Measurements from ENCODE around the gene RNF44. TPM values are rescaled to one million over a fixed set of nuclear protein-coding genes. Genes with fewer than 3 reads are reported as not detected.

Gene RNF44
- polyA plus RNA-seq, 2 donors = 12.9 to 24.0 TPM

DNA sequence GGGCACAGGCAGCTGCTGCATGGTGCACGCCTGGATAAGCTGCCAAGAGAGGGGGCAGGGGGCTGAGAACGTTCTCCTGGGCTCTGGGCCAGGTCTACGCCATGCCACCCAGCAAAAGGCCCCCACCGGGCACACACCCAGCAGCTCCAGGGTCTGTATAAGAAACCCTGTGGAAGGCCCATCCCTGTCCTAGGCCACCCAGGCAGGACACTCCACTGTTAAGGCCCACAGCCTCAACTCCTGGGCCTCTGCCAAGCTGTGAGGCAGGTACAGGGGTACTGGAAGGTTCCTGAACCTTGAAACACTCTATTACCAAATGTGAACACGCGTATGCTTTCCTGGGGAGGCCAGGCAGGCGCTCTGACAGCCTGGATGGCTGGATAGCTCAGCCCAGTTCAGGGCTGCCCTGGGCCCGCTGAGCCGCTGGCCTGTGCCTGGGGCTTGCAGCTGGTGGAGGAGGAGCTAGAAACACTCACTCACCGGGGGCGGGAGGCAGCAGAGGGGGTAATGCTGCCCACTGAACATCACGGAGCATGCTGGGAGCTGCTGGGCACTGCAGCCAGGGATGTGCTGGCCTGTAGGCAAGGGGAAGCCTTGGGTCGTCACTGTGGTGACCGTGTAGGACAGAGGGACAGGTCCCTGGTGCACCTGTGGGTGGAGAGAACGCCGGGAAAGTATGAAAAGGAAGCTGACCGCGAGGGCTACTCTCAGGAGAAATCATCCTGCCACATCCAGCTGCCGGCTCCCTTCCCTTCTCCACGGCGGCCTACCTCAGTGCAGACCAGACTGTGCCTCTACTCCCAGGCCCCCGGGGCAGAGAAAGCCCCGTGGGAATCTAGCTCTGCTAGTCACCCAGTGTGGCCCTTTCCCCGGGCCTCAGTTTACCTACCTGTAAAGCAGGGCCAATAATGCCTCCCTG is 6.0 kb downstream of the RNF44 start:
- Histone ChIP-seq H3K9me3 (ENCODE audit: control insufficient read depth in 2 of 2, insufficient read depth in 1 of 2, low read depth in 1 of 2, low read length in 1 of 2) (no peaks in the 10 kb centered on the region), H3K36me3 (ENCODE audit: control insufficient read depth in 2 of 2, insufficient read depth in 2 of 2, low read length in 1 of 2) (peaks cover 2 to 39% of the 10 kb centered on the region in 2 donors), H3K27ac (ENCODE audit: low read depth in 2 of 2, low read length in 1 of 2) (no peak overlapping the region), H3K4me3 (ENCODE audit: low read depth in 1 of 2, low read length in 2 of 2) (no peak overlapping the region), H3K27me3 (ENCODE audit: control insufficient read depth in 1 of 2, insufficient read depth in 2 of 2, low read length in 2 of 2) (no peaks in the 10 kb centered on the region), H3K4me1 (ENCODE audit: control insufficient read depth in 2 of 2, insufficient read depth in 2 of 2, low read length in 1 of 2) (peaks cover 8 to 54% of the 10 kb centered on the region in 2 donors)
- WGBS, 2 donors = 48 to 53% methylated on average over 24 of the region's 24 CpGs

DNA sequence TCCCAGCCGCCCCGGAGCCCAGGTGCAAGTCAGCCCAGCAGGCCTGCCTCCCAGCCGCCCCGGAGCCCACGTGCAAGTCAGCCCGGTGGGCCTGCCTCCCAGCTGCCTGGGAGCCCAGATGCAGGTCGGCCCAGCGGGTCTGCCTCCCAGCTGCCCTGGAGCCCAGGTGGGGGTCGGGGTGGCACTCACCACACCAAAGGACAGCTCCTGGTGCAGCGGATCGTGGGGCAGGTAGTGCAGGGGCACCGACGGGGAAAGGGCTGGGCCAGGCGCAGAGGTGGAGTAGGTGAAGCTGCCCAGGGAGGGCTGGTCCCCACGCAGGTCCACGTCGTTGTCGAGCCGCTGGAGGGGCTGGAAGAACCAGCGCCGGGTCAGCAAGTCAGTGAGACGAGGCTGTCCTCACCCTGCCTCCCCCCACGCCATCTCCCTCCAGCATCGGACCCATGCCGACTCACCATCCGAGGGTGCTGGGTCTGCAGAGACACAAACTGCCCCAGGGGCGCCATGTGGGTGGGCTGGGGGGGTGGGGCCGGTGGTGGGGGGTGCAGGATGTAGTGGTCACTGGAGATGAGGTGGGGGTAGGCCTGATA is 6.7 kb downstream of the RNF44 start:
- H3K4me1 ChIP-seq (ENCODE audit: control insufficient read depth in 2 of 2, insufficient read depth in 2 of 2, low read length in 1 of 2) = peaks cover 8 to 51% of the 10 kb centered on the region in 2 donors
- H3K36me3 ChIP-seq (ENCODE audit: control insufficient read depth in 2 of 2, insufficient read depth in 2 of 2, low read length in 1 of 2) = peaks cover 2 to 39% of the 10 kb centered on the region in 2 donors
- H3K4me3 ChIP-seq (ENCODE audit: low read depth in 1 of 2, low read length in 2 of 2) = no peak overlapping the region
- 69 to 71% methylated on average over 23 to 28 of the region's 28 CpGs for WGBS, 2 donors
- H3K27me3 ChIP-seq (ENCODE audit: control insufficient read depth in 1 of 2, insufficient read depth in 2 of 2, low read length in 2 of 2) = no peaks in the 10 kb centered on the region
- H3K9me3 ChIP-seq (ENCODE audit: control insufficient read depth in 2 of 2, insufficient read depth in 1 of 2, low read depth in 1 of 2, low read length in 1 of 2) = no peaks in the 10 kb centered on the region
- no peak overlapping the region for H3K27ac ChIP-seq (ENCODE audit: low read depth in 2 of 2, low read length in 1 of 2)

DNA sequence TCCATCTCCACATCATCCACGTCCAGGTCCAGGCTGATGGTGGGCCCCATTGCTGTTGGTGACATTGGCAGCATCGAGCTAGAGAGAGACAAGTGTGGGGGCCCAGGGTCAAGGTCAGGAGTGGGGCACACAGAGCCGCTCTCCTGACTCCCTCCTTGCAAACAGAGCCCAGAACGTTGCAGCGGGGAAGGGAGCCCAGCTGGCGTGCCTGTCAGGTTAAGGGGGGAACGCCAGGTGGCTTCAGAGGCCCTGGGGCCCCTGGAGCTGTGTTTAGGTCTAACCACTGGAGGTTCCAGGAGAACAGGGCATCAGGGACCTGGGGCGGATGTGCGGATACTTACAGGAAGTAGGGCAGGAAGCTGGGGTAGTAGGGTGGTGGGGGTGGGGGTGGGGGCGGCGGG is 7.5 kb downstream of the RNF44 start:
- Histone ChIP-seq H3K4me1 (ENCODE audit: control insufficient read depth in 2 of 2, insufficient read depth in 2 of 2, low read length in 1 of 2) (peaks cover 8 to 44% of the 10 kb centered on the region in 2 donors), H3K27ac (ENCODE audit: low read depth in 2 of 2, low read length in 1 of 2) (no peak overlapping the region), H3K27me3 (ENCODE audit: control insufficient read depth in 1 of 2, insufficient read depth in 2 of 2, low read length in 2 of 2) (no peaks in the 10 kb centered on the region), H3K4me3 (ENCODE audit: low read depth in 1 of 2, low read length in 2 of 2) (no peak overlapping the region), H3K36me3 (ENCODE audit: control insufficient read depth in 2 of 2, insufficient read depth in 2 of 2, low read length in 1 of 2) (peaks cover 2 to 38% of the 10 kb centered on the region in 2 donors), H3K9me3 (ENCODE audit: control insufficient read depth in 2 of 2, insufficient read depth in 1 of 2, low read depth in 1 of 2, low read length in 1 of 2) (no peaks in the 10 kb centered on the region)
- 64 to 73% methylated on average over 11 of the region's 11 CpGs for WGBS, 2 donors

DNA sequence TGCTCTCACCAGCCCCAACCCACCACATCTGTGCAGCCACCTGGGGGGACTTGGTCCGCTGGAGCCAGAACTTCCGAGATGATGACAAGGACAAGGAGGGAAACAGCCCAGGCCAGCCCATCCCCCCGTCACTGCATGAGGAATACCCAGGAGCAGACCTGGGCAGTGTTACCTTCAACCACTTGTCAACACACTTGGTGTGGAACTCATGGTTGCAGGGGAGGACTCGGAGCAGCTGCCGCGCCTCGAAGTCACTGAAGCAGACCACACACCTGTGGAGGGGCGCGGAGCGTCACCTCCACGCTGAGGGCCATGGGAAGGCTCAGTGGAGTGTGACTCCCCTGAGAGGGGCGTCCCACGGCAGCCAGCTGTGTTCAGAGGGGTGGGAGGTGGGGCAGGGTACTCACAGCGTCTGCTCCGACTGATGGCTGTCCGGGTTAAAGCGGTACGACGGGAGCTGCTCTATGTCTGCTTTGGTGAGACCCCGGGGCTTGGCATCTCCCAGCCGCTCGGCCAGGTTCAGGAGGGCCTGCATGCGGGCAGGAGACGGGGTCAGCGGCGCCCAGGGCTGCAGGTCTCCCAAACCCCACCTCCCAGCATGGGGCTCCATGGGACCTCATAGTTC is 8.0 kb downstream of the RNF44 start:
- no peaks in the 10 kb centered on the region for H3K27me3 ChIP-seq (ENCODE audit: control insufficient read depth in 1 of 2, insufficient read depth in 2 of 2, low read length in 2 of 2)
- no peak overlapping the region for H3K27ac ChIP-seq (ENCODE audit: low read depth in 2 of 2, low read length in 1 of 2)
- peaks cover 2 to 36% of the 10 kb centered on the region in 2 donors for H3K36me3 ChIP-seq (ENCODE audit: control insufficient read depth in 2 of 2, insufficient read depth in 2 of 2, low read length in 1 of 2)
- H3K4me1 ChIP-seq (ENCODE audit: control insufficient read depth in 2 of 2, insufficient read depth in 2 of 2, low read length in 1 of 2) = peaks cover 7 to 39% of the 10 kb centered on the region in 2 donors
- H3K9me3 ChIP-seq (ENCODE audit: control insufficient read depth in 2 of 2, insufficient read depth in 1 of 2, low read depth in 1 of 2, low read length in 1 of 2) = no peaks in the 10 kb centered on the region
- H3K4me3 ChIP-seq (ENCODE audit: low read depth in 1 of 2, low read length in 2 of 2) = no peak overlapping the region
- 80 to 88% methylated on average over 26 of the region's 26 CpGs for WGBS, 2 donors

DNA sequence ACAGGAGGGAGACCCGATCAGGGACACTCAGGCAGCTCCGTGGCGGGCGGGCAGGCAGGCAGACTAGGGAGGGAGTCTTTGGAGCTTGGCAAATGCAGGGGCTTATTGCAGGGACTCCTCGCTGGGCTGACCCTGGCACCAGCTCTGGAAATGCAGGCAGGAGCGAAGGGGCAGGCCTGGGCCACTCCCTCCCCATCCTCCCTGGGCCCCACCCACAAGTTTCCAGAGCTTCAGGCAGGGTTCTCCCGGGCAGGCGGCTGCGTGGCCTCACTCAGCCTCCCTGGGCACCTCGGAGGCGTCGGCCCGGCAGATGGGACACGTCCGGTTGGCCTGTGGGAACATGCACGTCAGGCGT is 8.5 kb downstream of the RNF44 start:
- Histone ChIP-seq H3K9me3 (ENCODE audit: control insufficient read depth in 2 of 2, insufficient read depth in 1 of 2, low read depth in 1 of 2, low read length in 1 of 2) (no peaks in the 10 kb centered on the region), H3K36me3 (ENCODE audit: control insufficient read depth in 2 of 2, insufficient read depth in 2 of 2, low read length in 1 of 2) (peaks cover 2 to 36% of the 10 kb centered on the region in 2 donors), H3K4me1 (ENCODE audit: control insufficient read depth in 2 of 2, insufficient read depth in 2 of 2, low read length in 1 of 2) (peaks cover 3 to 34% of the 10 kb centered on the region in 2 donors), H3K4me3 (ENCODE audit: low read depth in 1 of 2, low read length in 2 of 2) (no peak overlapping the region), H3K27me3 (ENCODE audit: control insufficient read depth in 1 of 2, insufficient read depth in 2 of 2, low read length in 2 of 2) (no peaks in the 10 kb centered on the region), H3K27ac (ENCODE audit: low read depth in 2 of 2, low read length in 1 of 2) (no peak overlapping the region)
- WGBS, 2 donors = 42 to 62% methylated on average over 17 of the region's 17 CpGs

DNA sequence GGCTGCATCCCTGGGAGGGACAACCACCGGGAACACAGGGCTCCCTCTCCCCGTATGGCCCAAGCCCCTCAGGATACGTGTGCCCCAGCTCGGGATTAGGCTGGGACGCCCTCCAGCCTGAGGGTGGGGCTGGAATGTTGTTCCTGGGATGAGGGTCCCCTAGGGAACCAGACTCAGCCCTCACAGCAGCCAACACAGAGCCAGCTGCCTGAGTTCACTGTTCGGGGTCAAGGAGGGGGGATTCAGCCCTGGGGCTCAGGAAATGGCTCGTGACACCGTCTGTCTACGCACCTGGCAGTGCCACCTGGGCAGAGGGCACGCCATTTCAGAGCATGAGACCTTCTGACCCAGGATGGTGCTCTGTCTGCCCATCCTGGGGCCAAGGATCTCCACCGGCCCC is 8.9 kb downstream of the RNF44 start:
- Histone ChIP-seq H3K4me1 (ENCODE audit: control insufficient read depth in 2 of 2, insufficient read depth in 2 of 2, low read length in 1 of 2) (peaks cover 3 to 31% of the 10 kb centered on the region in 2 donors), H3K36me3 (ENCODE audit: control insufficient read depth in 2 of 2, insufficient read depth in 2 of 2, low read length in 1 of 2) (peaks cover 2 to 36% of the 10 kb centered on the region in 2 donors), H3K4me3 (ENCODE audit: low read depth in 1 of 2, low read length in 2 of 2) (no peak overlapping the region), H3K27ac (ENCODE audit: low read depth in 2 of 2, low read length in 1 of 2) (no peak overlapping the region), H3K27me3 (ENCODE audit: control insufficient read depth in 1 of 2, insufficient read depth in 2 of 2, low read length in 2 of 2) (no peaks in the 10 kb centered on the region), H3K9me3 (ENCODE audit: control insufficient read depth in 2 of 2, insufficient read depth in 1 of 2, low read depth in 1 of 2, low read length in 1 of 2) (no peaks in the 10 kb centered on the region)
- 57 to 58% methylated on average over 11 of the region's 11 CpGs for WGBS, 2 donors

DNA sequence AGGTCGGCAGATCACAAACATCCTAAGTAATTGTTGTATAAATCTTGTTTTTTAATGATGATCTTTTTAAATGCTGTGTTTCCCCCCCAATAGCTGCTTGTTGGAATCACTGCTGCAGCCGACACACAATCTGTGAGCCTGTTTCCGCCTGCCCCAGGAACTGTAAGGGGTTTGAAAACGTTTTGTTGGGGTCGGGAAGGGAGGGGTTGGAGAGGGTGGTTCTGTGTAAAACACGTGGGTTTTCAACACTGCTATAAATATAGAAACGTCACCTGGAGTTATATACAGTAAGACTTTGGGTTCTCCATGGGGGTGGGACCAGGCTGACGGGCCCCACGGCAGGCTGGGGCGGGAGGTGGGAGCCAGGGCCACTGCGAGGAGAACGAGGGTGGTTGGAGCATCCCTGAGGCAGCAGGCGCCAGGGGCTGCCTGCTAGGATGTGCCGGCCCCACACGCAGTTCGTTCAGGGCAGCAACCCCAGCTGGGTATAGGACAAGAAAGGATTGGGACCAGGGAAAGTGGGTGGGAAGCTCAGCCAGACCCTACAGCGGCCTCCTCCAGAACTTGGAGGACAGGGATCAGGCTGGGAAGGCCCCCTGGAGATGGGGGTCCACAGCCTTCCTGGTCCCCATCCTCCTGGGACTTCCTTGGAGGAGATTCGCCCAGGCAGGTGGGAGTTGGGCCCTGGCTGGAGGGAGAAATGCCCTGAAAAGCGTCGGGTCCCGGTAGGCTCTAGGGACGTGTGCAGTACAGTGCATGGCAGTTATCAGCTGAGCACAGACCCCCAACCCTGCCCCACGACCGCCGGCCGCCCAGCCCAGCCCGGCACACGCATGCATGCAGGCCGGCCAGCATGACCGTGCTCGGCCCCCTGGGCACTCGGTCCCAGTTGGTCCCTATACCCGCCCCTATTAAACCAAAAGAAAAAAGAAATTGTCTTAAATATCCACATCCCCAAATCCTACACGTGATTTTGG is 9.7 kb downstream of the RNF44 start:
- peaks cover 2 to 36% of the 10 kb centered on the region in 2 donors for H3K36me3 ChIP-seq (ENCODE audit: control insufficient read depth in 2 of 2, insufficient read depth in 2 of 2, low read length in 1 of 2)
- no peak overlapping the region for H3K27ac ChIP-seq (ENCODE audit: low read depth in 2 of 2, low read length in 1 of 2)
- no peaks in the 10 kb centered on the region for H3K27me3 ChIP-seq (ENCODE audit: control insufficient read depth in 1 of 2, insufficient read depth in 2 of 2, low read length in 2 of 2)
- no peak overlapping the region for H3K4me3 ChIP-seq (ENCODE audit: low read depth in 1 of 2, low read length in 2 of 2)
- H3K9me3 ChIP-seq (ENCODE audit: control insufficient read depth in 2 of 2, insufficient read depth in 1 of 2, low read depth in 1 of 2, low read length in 1 of 2) = no peaks in the 10 kb centered on the region
- WGBS, 2 donors = 81 to 82% methylated on average over 32 to 34 of the region's 34 CpGs
- peaks cover 3 to 24% of the 10 kb centered on the region in 2 donors for H3K4me1 ChIP-seq (ENCODE audit: control insufficient read depth in 2 of 2, insufficient read depth in 2 of 2, low read length in 1 of 2)

DNA sequence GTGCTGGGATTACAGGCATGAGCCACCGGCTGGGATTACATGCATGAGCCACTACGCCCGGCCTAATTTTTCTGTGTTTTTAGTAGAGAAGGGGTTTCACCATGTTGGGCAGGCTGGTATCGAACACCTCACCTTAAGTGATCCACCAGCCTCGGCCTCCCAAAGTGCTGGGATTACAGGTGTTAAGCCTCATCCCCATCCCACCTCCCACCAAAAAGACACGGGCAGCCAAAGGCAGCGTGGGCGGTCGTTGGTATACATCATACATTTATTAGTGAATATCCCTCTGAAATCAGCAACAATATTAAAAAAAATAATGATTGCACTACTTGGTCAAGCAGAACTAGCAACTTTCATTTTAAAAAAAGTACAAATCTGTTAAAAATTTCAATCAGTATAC is 10.7 kb downstream of the RNF44 start:
- no peaks in the 10 kb centered on the region for H3K27me3 ChIP-seq (ENCODE audit: control insufficient read depth in 1 of 2, insufficient read depth in 2 of 2, low read length in 2 of 2)
- H3K36me3 ChIP-seq (ENCODE audit: control insufficient read depth in 2 of 2, insufficient read depth in 2 of 2, low read length in 1 of 2) = peaks cover 2 to 30% of the 10 kb centered on the region in 2 donors
- WGBS, 2 donors = 91 to 94% methylated on average over 9 of the region's 9 CpGs
- no peaks in the 10 kb centered on the region for H3K9me3 ChIP-seq (ENCODE audit: control insufficient read depth in 2 of 2, insufficient read depth in 1 of 2, low read depth in 1 of 2, low read length in 1 of 2)
- H3K27ac ChIP-seq (ENCODE audit: low read depth in 2 of 2, low read length in 1 of 2) = no peak overlapping the region
- no peak overlapping the region for H3K4me3 ChIP-seq (ENCODE audit: low read depth in 1 of 2, low read length in 2 of 2)
- peaks cover 3 to 24% of the 10 kb centered on the region in 2 donors for H3K4me1 ChIP-seq (ENCODE audit: control insufficient read depth in 2 of 2, insufficient read depth in 2 of 2, low read length in 1 of 2)

DNA sequence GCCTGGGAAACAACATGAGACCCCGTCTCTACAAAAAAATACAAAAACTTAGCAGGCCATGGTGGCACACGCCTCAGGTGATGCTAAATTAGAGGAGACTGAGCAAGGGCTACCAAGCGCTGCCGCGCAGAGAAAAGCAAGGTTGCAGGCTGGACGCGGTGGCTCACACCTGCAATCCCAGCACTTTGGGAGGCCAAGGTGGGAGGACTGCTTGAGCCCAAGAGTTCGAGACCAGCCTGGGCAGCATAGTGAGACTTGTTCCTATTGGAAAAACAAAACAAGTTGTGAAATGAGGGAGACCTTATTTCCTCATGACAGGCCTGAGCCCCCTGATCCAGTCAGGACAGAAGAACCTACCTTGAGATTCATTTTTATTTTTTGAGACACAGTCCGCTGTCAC is 11.5 kb downstream of the RNF44 start:
- 92 to 96% methylated on average over 9 of the region's 9 CpGs for WGBS, 2 donors
- no peaks in the 10 kb centered on the region for H3K9me3 ChIP-seq (ENCODE audit: control insufficient read depth in 2 of 2, insufficient read depth in 1 of 2, low read depth in 1 of 2, low read length in 1 of 2)
- peaks cover 3 to 17% of the 10 kb centered on the region in 2 donors for H3K4me1 ChIP-seq (ENCODE audit: control insufficient read depth in 2 of 2, insufficient read depth in 2 of 2, low read length in 1 of 2)
- H3K27ac ChIP-seq (ENCODE audit: low read depth in 2 of 2, low read length in 1 of 2) = no peak overlapping the region
- no peak overlapping the region for H3K4me3 ChIP-seq (ENCODE audit: low read depth in 1 of 2, low read length in 2 of 2)
- no peaks in the 10 kb centered on the region for H3K27me3 ChIP-seq (ENCODE audit: control insufficient read depth in 1 of 2, insufficient read depth in 2 of 2, low read length in 2 of 2)
- peaks cover 2 to 24% of the 10 kb centered on the region in 2 donors for H3K36me3 ChIP-seq (ENCODE audit: control insufficient read depth in 2 of 2, insufficient read depth in 2 of 2, low read length in 1 of 2)
